ENCODE measurements around the gene SERPINA3.
"Not testable (repeated sequence)": the region's sequence is repeated elsewhere in the genome, so short reads cannot be mapped to it uniquely, and the experiment has no call there.

The SERPINA3 gene

DNA sequence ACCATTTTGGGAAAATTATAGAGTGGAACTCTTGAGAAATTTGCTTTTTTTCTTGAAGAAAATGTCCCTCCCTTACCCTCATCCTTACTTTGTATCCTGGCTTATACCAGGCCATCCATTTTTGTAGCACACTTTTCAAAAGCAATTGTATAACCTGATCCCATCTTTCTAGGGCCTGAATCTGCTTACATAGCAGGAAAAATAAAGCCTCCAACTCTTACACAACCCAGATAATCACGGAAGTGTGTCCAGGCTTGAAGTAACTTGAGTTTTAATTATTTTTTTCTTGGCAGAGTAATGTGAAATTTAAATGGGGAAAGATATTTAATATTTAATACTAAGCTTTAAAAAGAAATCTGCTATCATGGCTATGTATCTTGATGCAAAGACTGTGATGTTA lies 23.0 kb downstream of the SERPINA3 start:
- no peak for FAIRE-seq

GRCh38 chr14:94636744-94637412 lies 24.7 kb downstream of the SERPINA3 start:
- FAIRE-seq = no peak

GRCh38 chr14:94637814-94638213 lies 25.6 kb downstream of the SERPINA3 start:
- not testable (repeated sequence) for FAIRE-seq

DNA sequence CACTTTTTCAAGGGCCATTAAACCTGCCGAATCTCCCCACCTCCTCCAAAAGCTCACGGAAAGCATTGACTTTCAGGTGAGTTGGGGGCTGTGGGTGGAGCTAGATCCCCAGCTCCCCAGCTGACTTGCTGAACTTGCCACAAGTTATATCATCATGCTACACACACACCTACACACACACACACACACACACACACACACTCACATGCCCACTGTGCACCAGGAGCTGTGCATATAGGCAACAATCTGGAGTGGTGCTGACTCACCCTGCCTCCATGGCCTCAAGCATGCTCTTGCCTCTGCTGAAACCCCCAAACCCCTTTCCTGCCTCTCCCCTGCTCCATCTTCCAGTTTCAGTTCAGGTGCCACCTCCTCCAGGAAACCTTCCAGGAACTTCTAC lies 26.1 kb downstream of the SERPINA3 start:
- no peak for FAIRE-seq

DNA sequence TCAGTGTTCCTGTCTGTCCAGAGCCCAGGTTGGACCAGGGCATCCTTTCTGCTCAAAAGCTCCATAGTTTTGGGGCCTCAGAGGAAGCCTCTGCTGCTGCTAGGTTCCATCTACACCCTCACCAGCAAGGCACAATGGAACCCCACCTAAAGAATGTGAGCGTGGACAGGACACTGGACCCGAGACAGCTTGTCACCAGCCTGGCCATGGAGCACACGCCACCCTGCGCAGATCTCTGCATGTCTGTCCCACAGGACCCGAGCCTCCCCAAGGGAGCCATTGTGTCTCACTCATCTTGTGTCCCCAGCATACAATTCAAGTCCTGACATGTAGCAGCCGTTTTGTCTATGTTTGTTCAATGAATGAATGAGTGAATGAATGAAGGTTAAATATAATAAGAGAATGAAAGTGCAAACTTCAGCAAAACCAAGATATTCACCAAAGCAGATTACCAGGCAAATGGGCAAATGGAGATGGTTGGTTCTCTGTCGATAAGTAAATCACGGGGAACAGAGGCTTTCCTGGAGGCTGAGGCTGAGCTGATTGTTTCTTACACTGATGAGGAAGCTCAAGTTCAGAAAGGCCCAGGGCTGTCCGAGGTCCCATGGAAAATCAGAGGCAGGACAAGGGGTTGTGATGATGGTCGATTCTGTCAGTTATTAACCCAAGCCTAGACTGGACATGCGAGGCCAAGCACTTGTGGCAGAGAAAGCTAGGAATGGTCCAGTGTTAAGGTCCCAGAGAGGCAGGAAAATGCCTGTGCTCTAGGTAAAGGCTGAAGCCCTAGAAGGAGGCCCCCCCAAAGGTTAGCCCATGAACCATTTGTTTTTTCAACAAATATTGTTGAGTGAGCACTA lies 27.0 kb downstream of the SERPINA3 start:
- no peak for FAIRE-seq

DNA sequence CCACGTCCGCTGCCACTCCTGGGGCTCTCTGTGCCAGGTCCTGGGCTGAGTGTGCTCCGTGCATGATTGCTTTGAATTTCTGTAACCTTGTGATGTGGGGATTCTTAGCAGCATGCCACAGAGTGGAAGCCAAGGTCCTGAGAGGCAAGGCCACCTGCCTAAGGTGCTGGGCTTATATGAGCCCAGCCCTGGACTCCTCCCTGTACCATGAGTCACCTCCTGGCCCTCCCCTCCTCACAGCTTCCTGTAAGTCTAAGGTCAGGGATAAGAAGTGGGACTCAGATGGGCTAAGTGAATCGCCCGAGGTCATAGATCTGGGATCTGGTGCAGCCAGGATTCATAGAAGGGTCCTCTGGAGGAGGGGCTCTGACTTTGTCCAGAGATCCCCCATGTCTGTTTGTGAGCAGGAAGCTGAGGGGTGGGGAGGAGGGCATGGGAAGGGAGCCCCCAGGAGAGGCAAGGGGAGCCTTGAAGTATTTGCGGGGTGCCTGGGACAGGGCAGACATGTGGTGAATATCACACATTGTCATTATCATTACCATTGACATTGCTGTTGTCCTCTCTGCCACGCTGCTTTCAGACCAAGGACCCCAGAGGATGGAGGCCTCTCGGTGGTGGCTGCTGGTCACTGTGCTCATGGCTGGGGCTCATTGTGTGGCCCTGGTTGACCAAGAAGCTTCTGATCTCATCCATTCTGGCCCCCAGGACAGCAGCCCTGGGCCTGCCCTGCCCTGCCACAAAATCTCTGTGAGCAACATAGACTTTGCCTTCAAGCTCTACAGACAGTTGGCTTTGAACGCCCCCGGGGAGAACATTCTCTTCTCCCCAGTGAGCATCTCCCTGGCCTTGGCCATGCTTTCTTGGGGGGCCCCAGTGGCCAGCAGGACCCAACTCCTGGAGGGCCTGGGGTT lies 28.8 kb downstream of the SERPINA3 start:
- no peak for FAIRE-seq

GRCh38 chr14:94641632-94641955 lies 29.4 kb downstream of the SERPINA3 start:
- FAIRE-seq = no peak

- FAIRE-seq = no peak
Measured at GRCh38 chr14:94643316-94644101, 31.3 kb downstream of the SERPINA3 start.

GRCh38 chr14:94644102-94644535 lies 31.9 kb downstream of the SERPINA3 start:
- FAIRE-seq = no peak

- no peak for FAIRE-seq
Measured at GRCh38 chr14:94646066-94646465, 33.9 kb downstream of the SERPINA3 start.

GRCh38 chr14:94646481-94646880 lies 34.3 kb downstream of the SERPINA3 start:
- no peak for FAIRE-seq

DNA sequence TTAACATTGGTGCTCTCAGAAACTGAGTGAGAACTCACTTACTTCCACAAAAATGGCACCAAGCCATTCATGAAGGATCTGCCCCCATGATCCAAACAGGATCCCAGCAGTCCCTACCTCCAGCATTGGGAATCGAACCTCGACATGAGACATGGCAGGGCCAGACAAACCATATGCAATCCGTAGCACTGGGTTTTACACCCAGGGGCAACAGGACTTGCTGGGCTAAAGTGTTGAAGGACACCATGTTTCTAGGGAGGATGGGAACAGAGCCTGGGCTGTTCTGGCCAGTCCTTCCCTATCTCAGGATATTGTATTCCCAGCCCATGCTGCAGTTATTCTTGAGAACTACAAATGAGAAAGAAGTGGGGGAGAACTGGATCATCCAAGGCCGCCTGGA lies 36.6 kb downstream of the SERPINA3 start:
- no peak for FAIRE-seq

- no peak for FAIRE-seq
Measured at GRCh38 chr14:94649543-94650443, 37.6 kb downstream of the SERPINA3 start.

GRCh38 chr14:94650444-94650775 lies 38.2 kb downstream of the SERPINA3 start:
- FAIRE-seq = no peak

GRCh38 chr14:94650806-94651805 lies 38.9 kb downstream of the SERPINA3 start:
- no peak for FAIRE-seq

DNA sequence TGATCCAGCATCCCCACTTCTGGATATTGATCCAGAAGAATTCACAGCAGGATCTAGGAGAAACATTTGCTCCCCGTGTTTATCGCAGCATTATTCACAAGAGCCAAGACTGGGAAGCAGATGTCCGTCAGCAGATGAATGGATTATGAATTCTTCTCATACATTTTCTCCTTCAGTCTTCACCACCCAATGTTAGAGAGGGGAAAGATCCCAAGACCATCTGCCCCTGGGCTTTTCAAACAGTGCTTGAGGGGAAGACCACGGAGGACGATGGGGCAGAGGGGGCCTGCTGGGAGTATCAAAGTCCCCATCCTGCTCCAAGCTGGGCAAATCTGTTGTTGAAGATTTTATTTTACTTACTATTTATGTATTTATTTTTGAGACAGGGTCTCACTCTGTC lies 41.1 kb downstream of the SERPINA3 start:
- FAIRE-seq = no peak

- no peak for FAIRE-seq
Measured at GRCh38 chr14:94654071-94654861, 42.1 kb downstream of the SERPINA3 start.

DNA sequence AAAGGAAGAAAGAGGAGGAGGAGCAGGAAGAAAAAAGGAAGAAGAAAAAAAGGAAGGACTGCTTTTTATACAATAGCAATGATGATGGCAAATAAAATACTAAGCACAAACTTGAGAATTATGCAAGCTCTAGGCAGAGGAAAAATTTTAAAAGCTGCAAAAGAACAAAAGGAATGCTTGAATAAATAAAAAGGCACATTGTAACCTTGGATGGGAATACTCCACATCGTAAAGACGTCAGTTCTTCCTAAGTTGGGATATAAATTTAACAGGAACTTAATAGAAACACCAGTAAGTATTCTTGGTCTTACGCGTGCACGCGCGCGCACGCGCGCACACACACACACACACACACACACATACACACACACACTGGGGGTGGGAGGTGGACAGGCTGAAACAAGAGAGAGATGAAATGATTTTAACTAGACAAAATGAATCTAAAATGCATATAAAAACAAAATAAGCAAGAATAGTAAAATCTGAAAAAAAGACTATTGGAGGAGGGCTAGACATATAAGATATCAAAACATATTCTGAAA lies 43.0 kb downstream of the SERPINA3 start:
- no peak for FAIRE-seq

GRCh38 chr14:94656043-94656442 lies 43.9 kb downstream of the SERPINA3 start:
- FAIRE-seq = no peak
